Adrenal gland (tissue), 12 donors: Measurements from ENCODE around the gene SYNGR2. TPM values are rescaled to one million over a fixed set of nuclear protein-coding genes. Genes with fewer than 3 reads are reported as not detected.
A peak's percentile ranks its signal among the peaks of the same experiment; 100 is the strongest.

ENCODE experiments used
- DNase-seq, 7 donors: peaks; one replicate each; pipeline ENCODE4 v3.0.0-alpha.2; 2019 to 2020
- H3K27ac ChIP-seq, 5 donors: fragments of 200-600 bp; sonication (generic) in 4 of 5; 1 replicate in 3 of 5; 2 replicates in 2 of 5; pipeline versions ENCODE4 v1.5.1 to v1.8.0; 2016 to 2020; ENCODE audit warnings: mild to moderate bottlenecking in 1 of 5
- H3K27me3 ChIP-seq: fragments of 200-600 bp; 2 replicates; pipeline ENCODE4 v1.8.0; 2021
- H3K36me3 ChIP-seq, 2 donors: fragments of 200-600 bp; replicated peaks in 1 of 2; 1 replicate in 1 of 2; 2 replicates in 1 of 2; pipeline versions ENCODE4 v1.5.1 to v1.8.0; 2018 to 2022
- H3K4me1 ChIP-seq, 2 donors: fragments of 200-600 bp; replicated peaks in 1 of 2; 1 replicate in 1 of 2; 2 replicates in 1 of 2; pipeline versions ENCODE4 v1.5.1 to v1.8.0; 2018 to 2021
- H3K4me3 ChIP-seq, 4 donors: fragments of 200-600 bp; sonication (generic) in 3 of 4; one replicate each; pipeline ENCODE4 v1.5.1; 2016 to 2018
- H3K9me3 ChIP-seq, 3 donors: fragments of 200-600 bp; sonication (generic) in 1 of 3; replicated peaks in 1 of 3; 1 replicate in 2 of 3; 2 replicates in 1 of 3; pipeline versions ENCODE4 v1.5.1 to v1.8.0; 2016 to 2021
- POLR2A ChIP-seq, 2 donors: fragments of 450-650 bp; IDR thresholded peaks; one replicate each; pipeline ENCODE4 v1.6.1; 2017; ENCODE audit warnings: antibody characterized with exemption in 2 of 2, mild to moderate bottlenecking in 2 of 2, moderate library complexity in 1 of 2
- WGBS, 4 donors: extraction: QIAGEN DNeasy Blood & Tissue Kit in 2 of 4; methylation state at CpG; one replicate each; pipeline versions ENCODE4 v1.1.5 to v1.1.7; 2013 to 2017; 5-methylcytosine and 5-hydroxymethylcytosine counted together
- intact Hi-C, 2 donors: fragments of 100-400 bp; cut with DNase I; formaldehyde crosslinking; loops; one replicate each; pipeline versions ENCODE4 v1.14.1 to v1.15.0; 2022 to 2023
- polyA plus RNA-seq, 3 donors: library from polyadenylated mRNA; stranded (reverse); fragments of 200-250 nt in 2 of 3; fragments of 350-450 nt in 1 of 3; fragmentation: Illumina TruSeq in 1 of 3; extraction: RNeasy Lipid Tissue Mini Kit (QIAGEN cat#74804) in 1 of 3; gene quantifications; one replicate each; pipeline ENCODE4 v1.2.3, GENCODE V29; 2013 to 2014
- total RNA-seq, 9 donors: library from RNA; depleted of rRNA in 4 of 9; stranded (reverse); fragments of >200 nt in 4 of 9; fragments of 120-200 nt in 1 of 9; fragmentation: NEBNext Ultra II Directional in 1 of 9; extraction: Animal tissue kit (Norgen Biotek cat#: 25700) in 1 of 9; gene quantifications; one replicate each; pipeline versions ENCODE4 v1.1.0 to v1.2.4, GENCODE V29; 2013 to 2023
- TF ChIP-seq, protein P1 (sequence below), 6 experiments: fragments of 450-650 bp in 4 of 6; fragments of 200-600 bp in 2 of 6; sonication (generic) in 1 of 6; IDR thresholded peaks; 1 replicate in 5 of 6; 2 replicates in 1 of 6; pipeline versions ENCODE4 v1.5.1 to v1.8.0; 2016 to 2021; ENCODE audit warnings: antibody characterized with exemption in 6 of 6, mild to moderate bottlenecking in 2 of 6, moderate library complexity in 1 of 6
- donor health status: healthy with polysubstance abuse.
- donor health status: Bipolar disorder and iron deficiency.
- donor health status: DM: yes; HTN: yes; CAD: no.
- donor health status: DM: no; HTN: no; CAD: no.
- donor health status: DM: no; HTN: no; CAD: no.
- donor health status: DM: yes; HTN: yes; CAD: no.

SYNGR2 gene
- total and polyA plus RNA-seq, 12 donors, result 32.7 to 98.1 (median 58.3) TPM

- H3K27ac ChIP-seq, result peak overlapping the region in 2 of 5 donors; percentile 54 to 62
- 80 to 83% (median 82%) methylated on average over 16 to 21 of the region's 21 CpGs for WGBS, 4 donors
- H3K9me3 ChIP-seq, result no peaks in the 10 kb centered on the region
- TF ChIP-seq, protein P1, sequence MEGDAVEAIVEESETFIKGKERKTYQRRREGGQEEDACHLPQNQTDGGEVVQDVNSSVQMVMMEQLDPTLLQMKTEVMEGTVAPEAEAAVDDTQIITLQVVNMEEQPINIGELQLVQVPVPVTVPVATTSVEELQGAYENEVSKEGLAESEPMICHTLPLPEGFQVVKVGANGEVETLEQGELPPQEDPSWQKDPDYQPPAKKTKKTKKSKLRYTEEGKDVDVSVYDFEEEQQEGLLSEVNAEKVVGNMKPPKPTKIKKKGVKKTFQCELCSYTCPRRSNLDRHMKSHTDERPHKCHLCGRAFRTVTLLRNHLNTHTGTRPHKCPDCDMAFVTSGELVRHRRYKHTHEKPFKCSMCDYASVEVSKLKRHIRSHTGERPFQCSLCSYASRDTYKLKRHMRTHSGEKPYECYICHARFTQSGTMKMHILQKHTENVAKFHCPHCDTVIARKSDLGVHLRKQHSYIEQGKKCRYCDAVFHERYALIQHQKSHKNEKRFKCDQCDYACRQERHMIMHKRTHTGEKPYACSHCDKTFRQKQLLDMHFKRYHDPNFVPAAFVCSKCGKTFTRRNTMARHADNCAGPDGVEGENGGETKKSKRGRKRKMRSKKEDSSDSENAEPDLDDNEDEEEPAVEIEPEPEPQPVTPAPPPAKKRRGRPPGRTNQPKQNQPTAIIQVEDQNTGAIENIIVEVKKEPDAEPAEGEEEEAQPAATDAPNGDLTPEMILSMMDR (IDR thresholded peaks at IDR 0.05), result no peak
- no peak for TF ChIP-seq POLR2A (IDR thresholded peaks at IDR 0.05)
- no peaks in the 10 kb centered on the region for H3K27me3 ChIP-seq
- intact Hi-C loops, result no loop called here
- no peaks in the 10 kb centered on the region for H3K36me3 ChIP-seq
- peaks cover 22 to 39% of the 10 kb centered on the region in 2 donors for H3K4me1 ChIP-seq
- no peak overlapping the region for H3K4me3 ChIP-seq
- DNase-seq, result peak in 1 of 7 donors; percentile 15
Measured at GRCh38 chr17:78143214-78144146, 24.9 kb upstream of the SYNGR2 start.

DNA sequence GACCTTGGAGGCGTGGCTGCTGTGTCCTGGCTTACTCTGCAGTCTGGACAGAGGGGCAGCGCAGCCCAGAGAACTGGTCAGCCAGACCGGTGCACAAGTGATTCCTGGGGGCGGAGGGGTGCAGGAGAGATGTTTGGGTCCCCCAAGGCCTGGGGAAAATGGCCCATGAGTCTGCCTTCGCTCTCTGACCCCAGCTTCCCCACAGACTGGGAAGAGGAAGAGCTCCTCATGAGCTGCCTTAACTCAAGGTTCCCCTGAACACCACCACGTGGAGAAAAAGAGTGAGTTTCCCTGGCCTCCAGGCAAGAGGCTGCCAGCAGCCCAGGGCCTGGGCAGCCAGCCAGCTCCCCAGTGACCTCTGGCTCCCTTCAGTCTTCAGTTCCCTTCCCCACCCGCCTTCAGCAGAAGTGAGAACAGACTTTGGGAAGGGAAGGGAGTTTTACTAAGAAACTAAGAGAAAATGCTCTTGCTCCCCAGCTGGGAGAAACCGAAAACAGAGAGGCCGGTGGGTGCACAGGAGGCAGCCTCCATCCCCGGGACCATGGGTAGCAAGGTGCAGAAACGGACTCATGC, 24.1 kb upstream of the SYNGR2 start:
- H3K4me1 ChIP-seq, result peaks cover 22 to 39% of the 10 kb centered on the region in 2 donors
- no peak overlapping the region for H3K4me3 ChIP-seq
- peak overlapping the region in 3 of 5 donors; percentile 26 to 62 (median 54) for H3K27ac ChIP-seq
- intact Hi-C loops, result no loop called here
- peak; percentile 88 to 95 (median 93) for DNase-seq
- no peaks in the 10 kb centered on the region for H3K9me3 ChIP-seq
- no peaks in the 10 kb centered on the region for H3K36me3 ChIP-seq
- TF ChIP-seq POLR2A (IDR thresholded peaks at IDR 0.05), result no peak
- TF ChIP-seq, protein P1 (IDR thresholded peaks at IDR 0.05), result peak in 1 of 6 experiments; percentile 10
- H3K27me3 ChIP-seq, result no peaks in the 10 kb centered on the region
- 33 to 46% (median 35%) methylated on average over 6 to 11 of the region's 11 CpGs for WGBS, 4 donors

GRCh38 chr17:78144736-78145641, 23.4 kb upstream of the SYNGR2 start:
- H3K4me1 ChIP-seq, result peaks cover 22 to 39% of the 10 kb centered on the region in 2 donors
- no peaks in the 10 kb centered on the region for H3K9me3 ChIP-seq
- WGBS, 4 donors, result 61 to 71% (median 65%) methylated on average over 6 to 18 of the region's 18 CpGs
- no peak overlapping the region for H3K4me3 ChIP-seq
- intact Hi-C loops, result no loop called here
- DNase-seq, result peak in 1 of 7 donors; percentile 32
- no peak for TF ChIP-seq POLR2A (IDR thresholded peaks at IDR 0.05)
- TF ChIP-seq, protein P1 (IDR thresholded peaks at IDR 0.05), result no peak
- no peaks in the 10 kb centered on the region for H3K36me3 ChIP-seq
- peak overlapping the region in 3 of 5 donors; percentile 26 to 58 (median 54) for H3K27ac ChIP-seq
- no peaks in the 10 kb centered on the region for H3K27me3 ChIP-seq
